EH (cell line): Measurements from ENCODE around the gene ZMAT5.

ENCODE experiments used
- DNase-seq: peaks from one replicate; pipeline ENCODE4 v3.0.0-alpha.2; 2015; ENCODE audit warnings: low read depth

The ZMAT5 gene

GRCh38 chr22:29753808-29754657 is 12.8 kb downstream of the ZMAT5 start:
- DNase-seq, result no peak

- DNase-seq, result no peak
Measured at GRCh38 chr22:29751669-29752068, 15.1 kb downstream of the ZMAT5 start.

DNA sequence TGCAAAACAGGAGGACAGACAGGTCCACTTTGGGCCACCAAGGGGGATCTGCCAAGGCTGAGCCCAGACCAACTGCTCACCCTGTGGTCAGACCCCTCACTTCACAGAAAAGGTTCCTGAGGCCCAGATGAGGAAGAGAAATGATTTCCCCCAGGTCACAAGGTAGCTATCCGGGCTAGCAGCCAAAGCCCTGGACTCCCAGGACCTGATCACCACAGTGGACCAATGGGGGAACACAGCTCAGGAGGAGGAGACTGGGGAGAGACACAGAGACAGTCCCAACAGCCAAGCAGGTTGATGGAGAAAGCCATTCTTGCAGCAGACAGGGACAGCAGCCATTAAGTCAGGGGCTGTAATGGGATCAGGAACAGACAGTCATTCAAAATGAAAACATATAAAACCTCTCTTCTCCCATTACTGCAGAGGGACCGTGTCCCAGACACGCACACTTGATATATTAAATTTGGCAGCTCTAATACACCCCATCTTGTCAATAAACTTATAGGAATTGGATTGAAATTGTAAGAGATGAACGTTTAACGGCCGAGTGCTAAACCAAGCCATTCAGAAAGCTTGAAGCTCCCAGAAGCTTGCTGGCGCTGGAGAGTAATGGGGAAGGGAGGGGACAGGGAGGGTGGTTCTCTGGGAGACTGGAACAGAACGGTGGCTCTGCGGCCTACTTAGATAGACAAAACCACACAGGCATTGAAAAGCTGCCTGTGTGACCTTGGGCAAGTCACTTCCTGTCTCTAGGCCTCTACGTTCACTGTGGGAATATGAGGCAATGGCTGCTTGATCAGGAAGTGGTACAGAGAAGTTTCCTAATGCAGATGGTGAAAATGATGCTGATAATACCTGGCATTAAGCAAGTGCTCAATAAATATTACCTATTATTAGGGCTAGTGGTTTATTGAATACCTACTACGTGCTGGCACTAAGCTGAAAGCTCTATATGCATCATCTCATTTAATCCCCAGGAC is 16.0 kb downstream of the ZMAT5 start:
- peak; percentile 18 for DNase-seq

DNA sequence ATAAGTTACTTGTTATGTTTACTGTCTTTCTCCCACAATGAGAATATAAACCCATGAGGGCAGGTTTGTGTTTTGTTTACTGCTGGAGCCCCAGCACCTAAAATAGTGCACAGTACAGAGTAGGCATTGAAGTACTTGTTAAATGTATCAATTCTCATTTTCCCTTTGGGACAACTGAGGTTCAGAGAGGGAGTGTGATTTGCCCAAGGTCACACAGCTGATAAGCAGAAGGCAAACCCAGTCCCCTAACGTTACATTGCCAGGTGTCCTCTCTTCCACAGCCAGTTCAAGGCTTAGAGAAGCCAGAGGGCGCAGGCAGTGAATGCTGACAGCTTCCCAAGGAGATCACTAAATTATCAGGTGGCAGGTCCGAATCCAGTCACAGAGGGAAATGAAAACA is 16.8 kb downstream of the ZMAT5 start:
- DNase-seq, result no peak

DNA sequence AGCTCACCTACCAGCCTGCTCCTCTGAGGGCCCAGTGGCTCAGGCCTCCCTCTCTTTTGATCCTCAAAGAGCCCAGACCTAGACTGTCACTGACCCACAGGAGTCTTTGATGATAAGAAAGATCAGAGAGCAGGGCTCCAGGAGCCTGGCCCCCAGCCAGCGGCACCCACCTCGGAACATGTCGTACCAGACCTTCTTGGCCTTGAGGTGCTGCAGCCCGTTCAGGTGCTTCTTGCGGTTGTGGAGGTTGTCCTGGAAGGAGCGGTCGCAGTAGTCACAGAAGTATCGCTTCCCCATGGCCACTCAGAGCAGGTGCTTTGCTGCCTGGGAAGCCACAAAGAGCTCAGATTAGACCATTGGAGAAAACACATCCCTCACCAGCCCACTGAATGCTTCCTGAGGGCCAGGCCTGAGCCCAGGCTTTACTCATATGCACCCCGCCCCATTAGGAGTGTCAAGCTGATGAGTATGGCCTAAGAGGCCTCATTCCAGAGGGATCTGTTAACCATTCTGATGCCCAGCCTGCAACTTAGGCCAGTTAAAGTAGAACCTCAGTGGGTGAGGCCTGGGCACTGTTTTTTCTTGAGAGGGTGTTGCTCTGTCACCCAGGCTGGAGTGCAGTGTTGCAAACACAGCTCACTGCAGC is 18.4 kb downstream of the ZMAT5 start:
- DNase-seq, result peak; percentile 9

GRCh38 chr22:29747832-29748231 is 19.0 kb downstream of the ZMAT5 start:
- DNase-seq, result no peak

DNA sequence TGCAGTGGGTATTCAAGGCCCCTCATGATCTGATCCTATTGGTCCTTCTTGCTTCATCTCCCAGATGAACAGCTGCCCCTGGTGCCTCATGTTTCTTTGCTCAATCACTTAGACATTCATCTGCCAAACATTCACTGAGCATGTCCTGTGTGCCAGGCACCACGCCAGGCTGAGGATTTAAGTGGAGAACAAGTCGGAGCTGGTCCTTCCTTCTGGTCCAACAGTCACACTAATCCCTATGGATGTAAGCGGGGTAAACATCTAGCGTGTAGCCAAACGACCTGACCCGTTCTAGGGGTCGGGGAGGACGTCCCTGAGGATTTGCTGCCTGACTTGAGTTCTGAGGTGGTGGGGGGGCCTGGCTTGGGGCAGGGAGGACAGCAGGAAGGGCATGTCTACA is 21.9 kb downstream of the ZMAT5 start:
- peak; percentile 61 for DNase-seq

DNA sequence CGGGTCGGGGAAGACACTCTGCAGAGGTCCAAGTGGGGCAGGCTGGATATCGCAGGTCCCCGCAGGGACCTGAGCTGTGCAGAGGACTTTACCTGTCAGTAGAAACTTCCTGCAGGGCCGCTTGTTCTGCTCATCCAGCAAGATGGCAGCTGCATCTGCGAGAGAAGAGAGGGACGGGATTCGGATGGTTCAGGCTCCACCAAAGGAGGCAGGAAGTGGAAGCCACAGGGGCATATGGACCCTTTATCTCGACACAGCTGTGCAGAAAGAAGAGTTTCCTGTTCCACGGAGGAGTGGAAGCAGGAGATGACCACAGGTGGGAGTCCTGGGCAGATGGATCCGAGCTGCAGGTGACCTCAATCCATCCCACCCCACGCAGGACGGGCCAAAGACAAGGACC is 24.5 kb downstream of the ZMAT5 start:
- DNase-seq, result no peak

DNA sequence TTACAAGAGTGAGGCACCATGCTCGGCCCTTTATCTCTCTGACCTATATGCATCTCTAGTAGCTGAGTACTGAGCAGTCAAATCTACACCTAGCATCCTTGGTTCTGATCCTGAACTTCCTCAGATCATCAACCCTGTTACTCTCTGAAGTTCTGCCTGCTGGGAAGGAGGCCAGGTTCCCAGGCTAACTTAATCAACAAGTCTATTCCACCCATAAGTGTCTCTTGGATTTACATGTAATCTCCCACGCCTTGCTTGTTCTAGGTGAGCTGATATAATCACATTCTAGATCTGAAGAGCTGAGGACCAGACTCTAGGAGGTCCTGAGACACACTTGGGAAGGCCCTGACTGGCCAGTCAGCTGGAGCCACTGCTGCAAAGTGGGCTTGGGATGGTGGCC is 24.9 kb downstream of the ZMAT5 start:
- DNase-seq, result no peak

GRCh38 chr22:29740216-29740615 is 26.6 kb downstream of the ZMAT5 start:
- no peak for DNase-seq

DNA sequence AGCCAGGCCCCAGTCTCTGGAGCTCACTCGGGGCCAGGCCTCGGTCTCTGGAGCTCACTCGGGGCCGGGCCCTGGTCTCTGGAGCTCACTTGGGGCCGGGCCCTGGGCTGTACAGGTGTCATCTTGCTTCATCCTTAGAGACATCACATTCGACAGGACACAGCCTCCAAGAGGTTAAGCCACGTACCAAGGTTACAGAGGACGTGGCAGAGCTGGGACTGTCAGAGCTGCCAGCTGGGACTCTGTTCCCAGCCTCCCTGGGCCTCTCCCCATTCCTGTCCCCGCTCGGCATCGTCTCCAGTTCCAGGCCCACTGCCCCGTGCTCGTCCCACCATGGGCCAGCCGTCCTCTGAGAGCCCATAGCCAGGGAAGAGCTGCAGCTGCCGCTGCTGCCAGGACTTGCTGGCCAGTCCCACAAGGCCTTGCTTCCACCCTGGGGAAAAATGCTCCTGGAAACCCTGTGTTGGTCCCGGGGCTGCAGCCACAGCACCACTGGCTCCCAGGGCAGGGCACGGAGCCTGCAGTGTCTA is 27.4 kb downstream of the ZMAT5 start:
- no peak for DNase-seq

GRCh38 chr22:29738118-29738815 is 28.5 kb downstream of the ZMAT5 start:
- DNase-seq, result no peak

DNA sequence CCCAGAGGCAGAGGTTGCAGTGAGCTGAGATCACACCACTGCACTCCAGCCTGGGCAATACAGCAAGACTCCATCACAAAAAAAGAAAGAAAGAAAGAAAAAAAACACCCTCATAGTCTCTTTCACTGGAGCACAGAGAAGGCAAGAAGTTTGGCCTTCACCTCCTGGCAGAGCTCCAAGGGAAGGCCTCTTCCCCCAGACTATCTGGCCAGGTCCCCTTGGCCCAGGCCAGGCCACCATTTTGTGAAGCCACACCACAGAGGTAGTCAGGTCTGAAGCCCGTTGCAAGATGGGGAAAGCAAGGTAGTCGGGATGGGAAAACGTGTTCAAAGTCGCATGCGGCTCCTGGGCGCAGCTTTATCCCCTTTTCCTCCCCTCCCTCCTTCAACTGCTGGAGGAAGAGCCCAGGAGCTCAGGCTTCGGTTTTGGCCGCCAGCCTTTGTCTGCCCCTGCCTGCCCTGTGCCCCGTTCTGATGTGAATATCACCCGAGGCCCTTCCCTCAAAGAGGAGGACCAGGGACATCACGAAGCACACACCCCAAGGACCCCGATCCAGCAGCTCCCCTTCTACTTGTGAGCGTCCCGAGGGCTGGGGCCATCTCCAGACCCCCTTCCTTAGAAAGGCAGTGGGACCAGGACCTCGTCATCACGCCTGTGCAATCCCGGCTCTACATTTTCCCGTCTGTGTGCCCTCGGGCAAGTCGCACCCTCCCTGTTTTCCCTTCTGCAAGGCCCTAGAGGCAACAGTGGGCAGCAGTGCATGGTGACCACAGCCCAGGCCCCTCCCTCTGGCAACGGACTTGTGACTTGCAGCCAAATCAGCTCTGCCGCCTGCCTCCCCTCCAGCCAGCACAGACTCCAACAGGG is 29.3 kb downstream of the ZMAT5 start:
- DNase-seq, result no peak

- DNase-seq, result no peak
Measured at GRCh38 chr22:29735416-29735815, 31.4 kb downstream of the ZMAT5 start.

- DNase-seq, result no peak
Measured at GRCh38 chr22:29734838-29735237, 32.0 kb downstream of the ZMAT5 start.

DNA sequence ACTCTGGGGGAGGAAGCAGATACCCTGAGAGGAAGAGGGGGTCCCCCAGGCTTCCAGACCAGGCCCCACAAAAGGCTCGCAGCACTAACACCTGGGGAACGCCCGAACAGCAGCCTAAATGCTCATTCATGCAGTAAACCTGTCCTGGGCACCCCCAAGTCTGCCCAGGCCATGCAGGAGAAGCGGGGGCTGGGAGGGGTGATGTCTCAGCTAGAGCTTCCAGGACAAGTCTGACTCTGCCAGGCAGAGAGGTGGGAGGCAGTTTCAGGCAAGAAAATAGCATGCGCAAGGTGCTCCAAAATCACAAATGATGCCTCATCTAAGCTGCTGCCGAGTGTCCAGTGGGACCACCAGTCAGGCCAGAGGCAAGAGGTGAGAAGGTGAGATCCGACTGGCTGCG is 32.4 kb downstream of the ZMAT5 start:
- no peak for DNase-seq

- no peak for DNase-seq
Measured at GRCh38 chr22:29733362-29734201, 33.2 kb downstream of the ZMAT5 start.

DNA sequence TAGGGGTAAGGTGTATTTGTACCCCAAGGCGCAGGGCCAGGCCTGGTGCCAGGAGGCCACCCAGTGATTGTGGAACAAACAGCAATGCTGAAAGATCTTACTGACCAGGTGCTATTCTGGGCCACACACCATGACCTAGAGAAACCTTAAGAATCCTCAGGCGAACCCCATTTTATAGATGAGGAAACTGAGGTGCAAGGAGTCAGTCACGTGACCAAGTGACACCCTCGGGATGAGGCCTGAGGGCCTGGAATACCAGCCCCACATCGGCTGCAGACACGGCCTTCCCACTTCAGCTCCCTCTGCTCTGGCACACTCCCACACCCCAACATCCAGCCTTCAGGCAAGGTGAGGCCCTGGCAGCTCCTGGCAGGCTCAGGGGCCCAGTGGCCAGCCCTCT is 33.9 kb downstream of the ZMAT5 start:
- DNase-seq, result no peak

GRCh38 chr22:29731058-29731850 is 35.6 kb downstream of the ZMAT5 start:
- DNase-seq, result no peak
